Fibroblast of mammary gland (primary cell): ENCODE data around the gene ABHD12B.

Source experiments
- DNase-seq: peaks from one replicate; pipeline ENCODE4 v3.0.0-alpha.2; 2010; ENCODE audit warnings: low read depth
- H3K4me3 ChIP-seq: 2 replicates; pipeline ENCODE4 v1.5.1; 2011; ENCODE audit warnings: low read depth, mild to moderate bottlenecking, low read length, moderate library complexity; ENCODE audit not compliant: control insufficient read depth
- CTCF ChIP-seq: conservative IDR thresholded peaks from 2 replicates; pipeline ENCODE4 v1.5.1; 2011; ENCODE audit warnings: low read depth, low read length, inconsistent platforms; ENCODE audit not compliant: control insufficient read depth, insufficient read depth

Gene ABHD12B

GRCh38 chr14:50871914-50872732, at the start of gene ABHD12B:
Gene ABHD12B, plus strand, starts transcription at chr14:50872053. Its CDS starts 122 bp downstream, at chr14:50872175.
- no peak within 1 kb of the TSS for H3K4me3 ChIP-seq
- TF ChIP-seq CTCF = no peak
- no peak for DNase-seq

- no peak for TF ChIP-seq CTCF
These were observed 49.3 kb upstream of the ABHD12B start for GRCh38 chr14:50822501-50823042.

GRCh38 chr14:50823051-50823761, 48.6 kb upstream of the ABHD12B start:
- DNase-seq = peak; percentile 57
- TF ChIP-seq CTCF = no peak
- H3K4me3 ChIP-seq = no peak overlapping the region

More at GRCh38 chr14:50822501-50823042, 49.3 kb upstream of the ABHD12B start:
- DNase-seq = no peak
- H3K4me3 ChIP-seq = no peak overlapping the region

GRCh38 chr14:50823762-50824636, 47.9 kb upstream of the ABHD12B start:
- DNase-seq = no peak
- TF ChIP-seq CTCF = no peak
- no peak overlapping the region for H3K4me3 ChIP-seq

GRCh38 chr14:50825307-50825706, 46.5 kb upstream of the ABHD12B start:
- H3K4me3 ChIP-seq = no peak overlapping the region
- TF ChIP-seq CTCF = no peak
- no peak for DNase-seq

- no peak overlapping the region for H3K4me3 ChIP-seq
- no peak for DNase-seq
- no peak for TF ChIP-seq CTCF
These were observed 45.2 kb upstream of the ABHD12B start for GRCh38 chr14:50826681-50827080.
